Neutrophil (primary cell): Measurements from ENCODE around the gene MDM2.

ENCODE experiments used
- H3K27ac ChIP-seq: fragments of 200-600 bp; sonication (generic); 2 replicates; pipeline ENCODE4 v1.5.1; 2016; ENCODE audit warnings: mild to moderate bottlenecking, moderate library complexity
- H3K27me3 ChIP-seq: fragments of 200-600 bp; sonication (generic); 2 replicates; pipeline ENCODE4 v1.6.0; 2016; ENCODE audit warnings: mild to moderate bottlenecking
- H3K36me3 ChIP-seq: fragments of 200-600 bp; sonication (generic); 2 replicates; pipeline ENCODE4 v1.5.1; 2017
- H3K4me1 ChIP-seq, 2 experiments: fragments of 200-600 bp in 1 of 2; sonication (generic) in 1 of 2; 1 replicate in 1 of 2; 2 replicates in 1 of 2; pipeline versions ENCODE4 v1.5.1 to v1.6.1; 2013 to 2016; ENCODE audit warnings: low read depth in 1 of 2, low read length in 1 of 2, mild to moderate bottlenecking in 1 of 2, moderate library complexity in 1 of 2; ENCODE audit not compliant: control insufficient read depth in 1 of 2, insufficient read depth in 1 of 2
- H3K4me3 ChIP-seq, 2 experiments: fragments of 200-600 bp in 1 of 2; sonication (generic) in 1 of 2; 1 replicate in 1 of 2; 2 replicates in 1 of 2; pipeline ENCODE4 v1.5.1; 2013 to 2016; ENCODE audit warnings: low read depth in 1 of 2, low read length in 1 of 2, mild to moderate bottlenecking in 1 of 2, moderate library complexity in 1 of 2
- H3K9me3 ChIP-seq: fragments of 200-600 bp; sonication (generic); 2 replicates; pipeline ENCODE4 v1.5.1; 2016
- CTCF ChIP-seq: fragments of 200-600 bp; sonication (generic); IDR thresholded peaks from 2 replicates; pipeline ENCODE4 v1.5.1; 2016; ENCODE audit warnings: antibody characterized with exemption

Gene MDM2

GRCh38 chr12:68883151-68883550 lies 75.2 kb downstream of the MDM2 start:
- Histone ChIP-seq H3K27me3 (no peaks in the 10 kb centered on the region), H3K36me3 (no peaks in the 10 kb centered on the region), H3K9me3 (no peaks in the 10 kb centered on the region), H3K27ac (no peak overlapping the region), H3K4me1 (no peaks in the 10 kb centered on the region), H3K4me3 (no peak overlapping the region)
- TF ChIP-seq CTCF = no peak

- no peaks in the 10 kb centered on the region for H3K4me1 ChIP-seq
- no peak overlapping the region for H3K4me3 ChIP-seq
- H3K27me3 ChIP-seq = no peaks in the 10 kb centered on the region
- no peaks in the 10 kb centered on the region for H3K36me3 ChIP-seq
- no peaks in the 10 kb centered on the region for H3K9me3 ChIP-seq
- TF ChIP-seq CTCF = no peak
- H3K27ac ChIP-seq = no peak overlapping the region
Observed at GRCh38 chr12:68884251-68884650, 76.3 kb downstream of the MDM2 start.

DNA sequence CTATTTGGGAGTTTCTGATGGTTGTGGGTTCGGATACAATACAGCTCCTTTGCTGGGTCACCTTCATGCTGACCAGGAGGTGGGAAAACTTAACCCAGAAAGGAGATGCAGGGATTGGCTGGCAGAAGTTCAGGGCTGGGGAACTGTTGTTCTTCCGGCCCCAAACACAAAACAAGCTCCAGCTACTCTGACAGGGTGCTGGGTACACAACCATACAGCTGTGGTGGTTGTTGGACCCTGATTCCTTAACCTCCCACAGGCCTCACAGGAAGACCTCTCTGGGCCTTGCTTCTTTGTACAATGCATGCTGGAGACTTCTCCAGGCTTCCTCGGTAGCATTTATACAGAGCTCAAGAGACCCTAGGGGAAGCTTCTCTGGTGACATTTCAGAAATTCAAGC lies 77.4 kb downstream of the MDM2 start:
- Histone ChIP-seq H3K4me3 (no peak overlapping the region), H3K4me1 (peaks cover 3 to 4% of the 10 kb centered on the region in 2 experiments), H3K27ac (no peak overlapping the region), H3K36me3 (no peaks in the 10 kb centered on the region), H3K27me3 (no peaks in the 10 kb centered on the region), H3K9me3 (no peaks in the 10 kb centered on the region)
- no peak for TF ChIP-seq CTCF

- TF ChIP-seq CTCF = no peak
- peaks cover 3 to 4% of the 10 kb centered on the region in 2 experiments for H3K4me1 ChIP-seq
- H3K36me3 ChIP-seq = no peaks in the 10 kb centered on the region
- no peak overlapping the region for H3K4me3 ChIP-seq
- H3K9me3 ChIP-seq = no peaks in the 10 kb centered on the region
- H3K27me3 ChIP-seq = no peaks in the 10 kb centered on the region
- no peak overlapping the region for H3K27ac ChIP-seq
Observed at GRCh38 chr12:68886636-68887572, 78.9 kb downstream of the MDM2 start.

- Histone ChIP-seq H3K4me1 (peaks cover 3 to 4% of the 10 kb centered on the region in 2 experiments), H3K36me3 (no peaks in the 10 kb centered on the region), H3K27ac (no peak overlapping the region), H3K4me3 (no peak overlapping the region), H3K27me3 (no peaks in the 10 kb centered on the region), H3K9me3 (no peaks in the 10 kb centered on the region)
- no peak for TF ChIP-seq CTCF
Observed at GRCh38 chr12:68887641-68888040, 79.7 kb downstream of the MDM2 start.
